HL-60 (cell line): ENCODE measurements around the gene SENP3.

Source experiments
- DNase-seq, 2 experiments: peaks; one replicate each; pipeline ENCODE4 v3.0.0-alpha.2; 2010 to 2020; ENCODE audit warnings: low read depth in 1 of 2, low spot score in 1 of 2
- H3K27ac ChIP-seq: fragments of 250-450 bp; sonication (Bioruptor Pico); replicated peaks from 2 replicates; pipeline ENCODE4 v1.5.1; 2020; ENCODE audit warnings: mild to moderate bottlenecking, moderate library complexity
- H3K27me3 ChIP-seq: fragments of 250-450 bp; sonication (Bioruptor Pico); 2 replicates; pipeline ENCODE4 v1.5.1; 2021; ENCODE audit warnings: mild to moderate bottlenecking, moderate library complexity; ENCODE audit not compliant: insufficient read depth, poor library complexity, severe bottlenecking
- H3K4me3 ChIP-seq: replicated peaks from 2 replicates; pipeline ENCODE4 v1.5.1; 2011; ENCODE audit warnings: mild to moderate bottlenecking, control low read depth, low read length; ENCODE audit not compliant: insufficient read depth
- CTCF ChIP-seq: IDR thresholded peaks from one replicate; pipeline ENCODE4 v1.5.1; 2011; ENCODE audit warnings: low read length, control low read depth, inconsistent platforms; ENCODE audit not compliant: insufficient read depth
- GABPA ChIP-seq: IDR thresholded peaks from 2 replicates; pipeline ENCODE4 v1.6.1; 2012; ENCODE audit warnings: low read depth
- POLR2AphosphoS5 ChIP-seq: IDR thresholded peaks from 2 replicates; pipeline ENCODE4 v1.6.1; 2012; ENCODE audit warnings: low read depth
- REST ChIP-seq: IDR thresholded peaks from 2 replicates; pipeline ENCODE4 v1.6.1; 2012; ENCODE audit warnings: low read depth; ENCODE audit not compliant: insufficient replicate concordance
- SPI1 ChIP-seq: IDR thresholded peaks from 2 replicates; pipeline ENCODE4 v1.6.1; 2012; ENCODE audit warnings: low read depth, mild to moderate bottlenecking, borderline replicate concordance

The SENP3 gene

GRCh38 chr17:7549401-7550055, 12.2 kb upstream of the SENP3 start:
- TF ChIP-seq POLR2AphosphoS5: no peak
- TF ChIP-seq CTCF: no peak
- no peak for TF ChIP-seq SPI1
- TF ChIP-seq REST: no peak
- no peak for TF ChIP-seq GABPA
- no peak for DNase-seq
- H3K27me3 ChIP-seq: no peaks in the 10 kb centered on the region
- no peak overlapping the region for H3K27ac ChIP-seq
- H3K4me3 ChIP-seq: no peak overlapping the region

GRCh38 chr17:7550344-7550743, 11.4 kb upstream of the SENP3 start:
- no peak for DNase-seq
- no peak for TF ChIP-seq POLR2AphosphoS5
- TF ChIP-seq REST: no peak
- TF ChIP-seq SPI1: no peak
- TF ChIP-seq CTCF: no peak
- TF ChIP-seq GABPA: no peak

GRCh38 chr17:7551396-7551795, 10.3 kb upstream of the SENP3 start:
- no peak overlapping the region for H3K4me3 ChIP-seq
- H3K27me3 ChIP-seq: no peaks in the 10 kb centered on the region
- no peak for TF ChIP-seq GABPA
- TF ChIP-seq REST: no peak
- no peak for TF ChIP-seq POLR2AphosphoS5
- TF ChIP-seq CTCF: no peak
- no peak for TF ChIP-seq SPI1
- no peak overlapping the region for H3K27ac ChIP-seq
- no peak for DNase-seq

More at GRCh38 chr17:7550344-7550743, 11.4 kb upstream of the SENP3 start:
- Histone ChIP-seq H3K27me3 (no peaks in the 10 kb centered on the region), H3K27ac (no peak overlapping the region), H3K4me3 (no peak overlapping the region)
